Measurements from ENCODE around the gene RPL10. TPM values are rescaled to one million over a fixed set of nuclear protein-coding genes. Genes with fewer than 3 reads are reported as not detected.

The RPL10 gene
- total and polyA plus RNA-seq, 2 donors (not counting 3 experiments of a cell fraction or from before 2014, with no cell fraction given): 2,493 to 7,586 TPM

GRCh38 chrX:154417157-154417556 is 19.0 kb downstream of the RPL10 start:
- H3K4me2 ChIP-seq (ENCODE audit: insufficient read depth, low read length): no peak overlapping the region
- dilution Hi-C loops (cut with MboI; ENCODE audit: extremely low pct_ligation_motif_present, low sequenced_read_pairs) (no loop called here), intact Hi-C loops (cut with micrococcal nuclease) (no loop called here)
- H2AFZ ChIP-seq (ENCODE audit: low read depth, low read length): no peak overlapping the region
- H3K9ac ChIP-seq (replicated peaks; ENCODE audit: extremely low read depth, insufficient read depth, low read length): no peak overlapping the region
- H3K9me1 ChIP-seq (replicated peaks; ENCODE audit: control insufficient read depth, extremely low read depth, insufficient read depth, low read length): no peaks in the 10 kb centered on the region
- H3K4me3 ChIP-seq (replicated peaks in 1 of 3; ENCODE audit: insufficient read depth in 1 of 3, low read depth in 1 of 3, low read length in 3 of 3): no peak overlapping the region
- TF ChIP-seq CTCF (IDR thresholded peaks at IDR 0.05; ENCODE audit: extremely low read depth in 1 of 2, insufficient read depth in 1 of 2, low read depth in 1 of 2, low read length in 2 of 2) (no peak), JUN (IDR thresholded peaks at IDR 0.05; ENCODE audit: borderline replicate concordance, insufficient read depth, insufficient read length, low read depth) (no peak), GATA2 (IDR thresholded peaks at IDR 0.05; ENCODE audit: insufficient read depth, insufficient read length, low read depth, low read length) (no peak), POLR2AphosphoS5 (IDR thresholded peaks at IDR 0.05; ENCODE audit: insufficient read depth, low read depth, low read length) (no peak), MAX (IDR thresholded peaks at IDR 0.05; ENCODE audit: insufficient read depth, insufficient read length) (no peak), EZH2 (IDR thresholded peaks at IDR 0.05; ENCODE audit: borderline replicate concordance, low read depth, low read length, severe bottlenecking) (no peak), FOS (IDR thresholded peaks at IDR 0.05; ENCODE audit: borderline replicate concordance, insufficient read depth, low read length) (no peak), MYC (IDR thresholded peaks at IDR 0.05; ENCODE audit: low read depth, low read length) (no peak), POLR2A (IDR thresholded peaks at IDR 0.05; ENCODE audit: low read depth, low read length) (no peak)
- no peaks in the 10 kb centered on the region for H4K20me1 ChIP-seq (replicated peaks; ENCODE audit: control insufficient read depth, extremely low read depth, insufficient read depth, low read length)
- no peak for FAIRE-seq
- no TSS peak for BruUV-seq (replicated peaks)
- no peaks in the 10 kb centered on the region for H3K36me3 ChIP-seq (ENCODE audit: control insufficient read depth in 2 of 2, extremely low read depth in 1 of 2, insufficient read depth in 2 of 2, low read length in 2 of 2)
- ChIA-PET POLR2A (no interaction called here), CTCF (no interaction called here)
- no peaks in the 10 kb centered on the region for H3K9me3 ChIP-seq (replicated peaks; ENCODE audit: control insufficient read depth, insufficient read depth, low read length)
- H3K27ac ChIP-seq (ENCODE audit: insufficient read depth, low read depth, low read length): no peak overlapping the region
- H3K79me2 ChIP-seq (ENCODE audit: control insufficient read depth, insufficient read depth, low read length): no peaks in the 10 kb centered on the region
- DNase-seq (ENCODE audit: low read depth, low spot score): no peak
- H3K27me3 ChIP-seq (ENCODE audit: control insufficient read depth in 2 of 2, insufficient read depth in 2 of 2, low read length in 2 of 2): no peaks in the 10 kb centered on the region
- H3K4me1 ChIP-seq (ENCODE audit: control insufficient read depth, extremely low read depth, insufficient read depth, low read length): peaks cover 14% of the 10 kb centered on the region

Measured in endothelial cell of umbilical vein (primary cell).